SK-N-MC (cell line): ENCODE data around the gene EPHA8.

Source experiments
- EZH2 ChIP-seq: fragments of 200-600 bp; sonication (generic); IDR thresholded peaks from one replicate; pipeline ENCODE4 v1.6.1; 2017; ENCODE audit warnings: antibody characterized with exemption
- FOXP2 ChIP-seq: optimal IDR thresholded peaks from 2 replicates; pipeline ENCODE3; 2011; ENCODE audit warnings: mild to moderate bottlenecking, moderate library complexity; ENCODE audit not compliant: insufficient read depth; ENCODE audit errors: extremely low read length, control extremely low read depth
- POLR2AphosphoS5 ChIP-seq: IDR thresholded peaks from 2 replicates; pipeline ENCODE4 v1.6.1; 2012; ENCODE audit warnings: mild to moderate bottlenecking, low read depth, low read length, borderline replicate concordance

DNA sequence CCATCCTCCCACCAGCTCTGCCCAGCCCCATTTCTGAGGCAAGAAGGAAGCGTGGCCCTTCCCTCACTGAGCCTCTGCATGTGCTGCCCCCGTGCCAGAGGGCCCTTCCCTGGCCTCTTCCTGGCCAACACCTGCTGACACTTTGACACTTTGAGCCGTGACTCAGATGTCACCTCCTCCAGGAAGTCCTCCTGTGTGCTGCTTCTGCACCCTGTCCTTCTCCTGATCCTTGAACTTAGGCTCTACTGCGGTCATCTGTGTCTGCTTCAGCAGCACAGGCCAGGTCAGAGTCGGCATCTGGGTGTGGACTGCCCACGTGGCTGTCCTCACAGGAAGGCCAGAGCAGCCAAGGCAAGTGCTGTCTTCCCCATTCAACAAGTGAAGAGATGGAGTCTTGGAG is 19.6 kb upstream of the EPHA8 start:
- TF ChIP-seq EZH2 (no peak), POLR2AphosphoS5 (no peak), FOXP2 (no peak)
